ENCODE measurements around the gene ZNF541.
"Not testable (repeated sequence)": the region's sequence is repeated elsewhere in the genome, so short reads cannot be mapped to it uniquely, and the experiment has no call there.

Gene ZNF541

DNA sequence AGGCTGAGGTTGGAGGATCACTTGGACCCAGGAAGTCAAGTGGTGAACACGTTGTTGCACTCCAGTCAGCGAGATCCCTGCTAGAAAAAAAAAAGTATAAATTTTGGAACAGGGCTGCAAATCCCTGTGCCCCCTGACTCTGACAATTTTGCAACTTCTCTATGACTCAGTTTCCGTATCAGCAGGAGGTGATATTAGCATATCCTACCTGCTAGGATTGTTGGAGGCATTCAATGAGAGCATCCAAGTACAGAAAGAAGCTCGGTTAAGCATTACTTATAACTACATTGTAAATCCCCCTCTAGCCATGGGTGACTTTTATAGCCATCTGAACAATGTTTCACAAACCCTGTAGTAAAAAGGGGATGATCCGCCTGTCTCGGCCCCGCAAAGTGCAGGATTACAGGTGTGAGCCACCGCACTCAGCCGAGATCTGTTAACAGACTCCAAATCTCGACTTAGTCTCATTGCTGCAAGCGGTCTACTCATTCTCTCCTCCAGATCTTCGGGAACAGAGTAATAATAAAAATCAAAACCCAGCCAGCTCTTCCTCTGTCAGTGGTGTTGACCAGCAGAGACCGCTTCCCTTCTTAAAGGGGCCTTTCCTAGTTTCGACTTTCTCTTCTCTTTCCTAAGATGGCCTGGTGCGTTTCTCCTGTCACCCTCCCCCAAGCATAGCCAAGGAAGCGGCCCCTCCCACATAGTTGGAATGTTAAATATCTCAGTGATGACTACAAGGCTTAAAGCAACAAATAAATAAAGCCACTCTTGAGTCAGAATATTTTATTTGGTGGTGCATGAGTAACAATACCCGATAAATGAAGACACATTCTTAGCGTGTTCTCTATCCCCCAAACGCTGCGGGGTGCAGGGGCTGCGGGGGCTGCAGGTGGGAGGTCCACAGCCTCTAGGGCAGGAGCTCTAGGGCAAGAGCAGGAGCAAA lies 25.7 kb upstream of the ZNF541 start:
- DNase-seq: peak; percentile 79

DNA sequence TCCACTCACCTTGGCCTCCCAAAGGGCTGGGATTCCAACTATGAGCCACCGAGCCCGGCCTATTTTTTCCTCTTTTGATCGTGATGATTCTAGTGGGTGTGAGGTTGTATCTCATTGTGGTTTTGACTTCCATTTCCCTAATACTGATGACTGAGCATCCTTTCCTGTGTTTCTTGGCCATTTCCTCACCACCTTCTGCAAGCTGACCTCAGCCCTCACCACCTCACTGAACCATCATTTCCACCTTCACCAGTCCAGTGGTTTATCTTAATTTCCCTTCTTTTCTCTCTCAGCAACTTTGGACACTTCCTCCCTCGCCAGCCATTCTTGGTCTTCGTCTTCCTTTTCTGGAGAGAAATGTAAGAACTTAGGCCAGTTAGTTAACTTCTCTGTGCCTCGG lies 23.0 kb upstream of the ZNF541 start:
- no peak for DNase-seq

DNA sequence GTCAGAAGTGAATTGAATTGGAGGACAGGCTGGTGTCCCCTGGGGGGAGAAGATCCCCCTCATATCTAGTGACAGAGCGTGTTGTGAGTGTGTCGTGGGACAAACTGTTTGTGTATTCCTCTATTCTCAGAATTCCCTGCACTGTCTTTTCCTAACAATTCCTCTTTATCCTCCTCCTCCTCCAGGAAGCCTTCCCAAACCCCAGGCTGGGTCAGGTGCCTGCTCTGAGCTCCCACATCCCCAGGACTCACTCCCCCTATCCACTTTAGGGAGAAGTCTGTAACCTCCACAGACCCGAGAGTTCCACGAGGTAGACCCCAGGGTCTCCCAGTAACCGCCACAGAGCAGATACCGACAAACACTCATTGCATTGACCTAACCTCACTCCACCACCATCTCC lies 20.9 kb upstream of the ZNF541 start:
- no peak for DNase-seq

DNA sequence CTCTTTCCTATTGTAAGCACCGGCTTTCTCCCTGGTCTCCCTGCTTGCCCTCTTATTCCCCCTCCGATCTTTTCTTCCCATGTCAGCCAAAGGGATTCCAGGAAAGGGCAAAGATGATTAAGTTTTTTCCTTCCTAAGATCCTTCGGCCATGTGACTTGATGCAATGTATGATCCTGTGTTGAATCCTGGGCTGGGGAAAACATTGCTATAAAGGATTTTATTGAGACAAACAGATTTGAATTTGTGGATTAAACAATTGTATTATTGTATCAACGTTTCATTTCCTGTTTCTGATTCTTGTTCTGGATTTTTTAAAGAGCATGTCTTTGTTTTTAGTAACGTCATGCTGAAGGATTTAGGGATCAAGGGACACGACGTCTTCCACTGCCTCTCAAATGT lies 16.9 kb upstream of the ZNF541 start:
- no peak for DNase-seq

DNA sequence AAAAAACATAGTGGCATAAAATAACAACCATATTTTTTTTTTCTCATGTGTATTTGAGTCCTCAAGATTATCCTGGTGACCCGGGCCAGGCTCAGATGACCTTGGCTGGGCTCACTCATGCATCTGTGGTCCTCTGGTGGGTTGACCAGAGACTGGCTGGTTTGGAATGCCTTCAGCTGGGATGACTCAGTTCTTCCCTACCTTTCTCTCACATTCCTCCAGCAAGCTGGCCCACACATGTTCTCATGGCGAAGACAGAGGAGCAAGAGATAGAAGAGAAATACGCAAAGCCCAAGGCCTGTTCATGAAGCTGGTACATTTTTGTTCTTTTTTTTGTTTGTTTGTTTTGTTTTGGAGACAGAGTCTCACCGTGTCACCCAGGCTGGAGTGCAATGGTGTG lies 14.3 kb upstream of the ZNF541 start:
- no peak for DNase-seq

DNA sequence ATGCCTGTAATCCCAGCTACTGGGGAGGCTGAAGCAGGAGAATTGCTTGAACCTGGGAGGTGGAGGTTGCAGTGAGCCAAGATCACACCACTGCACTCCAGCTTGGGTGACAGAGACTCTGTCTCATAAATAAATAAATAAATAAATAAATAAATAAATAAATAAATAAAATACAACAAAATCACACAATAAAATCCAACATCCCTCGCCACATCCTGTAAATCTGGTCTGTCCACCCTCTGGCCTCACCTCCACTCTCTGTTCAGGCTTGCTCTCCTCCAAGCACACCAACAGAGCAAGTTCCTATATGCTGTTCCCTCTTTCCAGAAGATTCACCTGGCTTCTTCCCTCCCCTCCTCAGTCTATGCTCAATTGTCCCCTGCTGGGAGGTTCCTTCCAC lies 10.2 kb upstream of the ZNF541 start:
- DNase-seq: not testable (repeated sequence)

DNA sequence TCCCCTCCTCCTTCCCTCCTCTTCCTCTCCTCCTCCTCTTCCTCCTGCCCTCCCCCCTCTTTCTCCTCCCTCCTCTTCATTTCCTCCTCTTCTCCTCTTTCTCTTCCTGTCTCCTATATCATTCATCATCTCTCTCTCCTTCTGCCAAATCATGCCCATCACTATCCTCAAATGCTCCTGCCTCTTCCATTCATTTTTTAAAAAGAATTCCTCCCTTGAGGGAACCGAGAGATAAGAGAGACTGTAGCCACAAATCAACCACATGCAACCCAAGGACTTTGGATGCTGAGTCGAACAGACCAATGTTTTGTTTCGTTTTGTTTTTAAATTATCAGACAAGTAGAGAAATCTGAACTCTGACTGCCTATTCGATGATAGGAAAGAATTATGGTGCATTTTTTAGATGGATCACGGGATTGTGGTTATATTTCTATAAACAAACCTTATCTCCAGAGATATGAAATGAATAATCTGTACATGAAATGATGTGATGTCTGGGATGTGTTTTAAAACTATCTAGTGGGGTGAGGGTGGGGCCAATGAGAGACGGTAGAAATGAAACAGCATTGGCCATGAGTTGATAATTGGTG lies 9.5 kb upstream of the ZNF541 start:
- DNase-seq: no peak

DNA sequence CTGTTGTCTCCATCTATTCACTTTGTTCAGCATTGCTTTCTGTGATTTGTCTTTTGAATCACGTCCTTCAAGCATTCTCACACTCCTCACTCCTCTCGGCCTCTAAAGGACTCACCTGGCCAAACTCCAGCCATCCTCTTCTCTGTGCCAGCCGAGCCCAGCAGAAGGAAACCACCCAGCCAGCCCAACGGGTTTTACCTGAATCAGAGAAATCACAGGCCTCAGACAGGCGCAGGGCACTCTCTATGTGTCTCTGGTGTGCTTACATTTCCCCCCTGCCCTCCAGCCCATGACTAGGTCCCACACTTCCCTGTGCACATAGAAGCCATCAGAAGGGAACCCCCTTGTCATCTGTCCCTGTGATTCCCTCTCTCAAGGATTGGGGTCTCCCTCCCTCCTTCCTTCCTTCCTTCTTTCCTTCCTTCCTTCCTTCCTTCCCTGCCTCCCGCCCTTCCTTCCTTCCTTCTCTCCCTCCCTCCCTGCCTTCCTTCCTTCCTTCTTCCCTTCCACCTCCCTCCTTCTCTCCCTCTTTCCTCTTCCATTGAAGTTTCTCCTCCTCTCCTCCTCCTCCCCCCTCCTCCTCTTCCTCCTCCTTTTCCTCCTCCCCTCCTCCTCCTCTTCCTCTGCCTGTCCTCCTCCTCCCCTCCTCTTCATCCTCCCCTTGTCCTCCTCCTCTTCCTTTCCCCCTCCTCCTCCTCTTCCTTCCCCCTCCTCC lies 8.8 kb upstream of the ZNF541 start:
- no peak for DNase-seq

DNA sequence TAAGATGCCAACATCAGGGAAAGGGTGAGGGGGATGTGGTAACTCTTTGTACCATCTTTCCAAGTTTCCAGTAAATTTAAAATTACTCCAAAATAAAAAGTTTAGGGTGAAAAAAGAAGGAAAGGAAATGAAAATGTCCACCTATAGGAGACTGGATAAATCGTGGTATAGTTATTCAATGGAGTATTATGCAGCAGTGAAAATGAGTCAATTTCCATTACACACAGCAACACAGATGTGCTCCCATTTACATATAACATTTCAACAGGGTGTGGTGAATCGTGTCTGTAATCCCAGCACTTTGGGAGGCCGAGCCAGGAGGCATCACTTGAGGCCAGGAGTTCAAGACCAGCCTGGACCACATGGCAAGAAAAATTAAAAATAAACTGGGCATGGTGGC lies 7.4 kb upstream of the ZNF541 start:
- no peak for DNase-seq

DNA sequence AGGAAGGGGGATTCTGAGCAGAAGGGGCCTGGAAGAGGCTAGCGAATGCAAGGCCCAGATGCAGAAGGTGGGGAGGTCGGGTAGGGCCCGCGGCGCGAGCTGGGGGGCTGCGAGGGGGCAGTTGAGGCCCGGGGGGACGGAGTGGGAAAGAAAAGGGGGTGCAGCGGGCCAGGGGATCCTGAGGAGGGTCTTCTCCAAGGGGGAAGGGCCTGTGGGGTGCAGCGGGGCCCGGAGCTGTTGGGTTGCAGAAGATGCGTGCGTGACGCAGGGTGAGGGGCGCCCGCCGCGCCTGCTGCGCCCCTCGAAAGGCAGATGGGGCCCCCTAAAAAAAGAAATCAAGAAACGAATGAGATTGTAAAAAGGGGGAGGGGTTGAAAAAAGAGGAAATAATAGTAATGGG lies 313 bp downstream of the ZNF541 start:
- no peak for DNase-seq

DNA sequence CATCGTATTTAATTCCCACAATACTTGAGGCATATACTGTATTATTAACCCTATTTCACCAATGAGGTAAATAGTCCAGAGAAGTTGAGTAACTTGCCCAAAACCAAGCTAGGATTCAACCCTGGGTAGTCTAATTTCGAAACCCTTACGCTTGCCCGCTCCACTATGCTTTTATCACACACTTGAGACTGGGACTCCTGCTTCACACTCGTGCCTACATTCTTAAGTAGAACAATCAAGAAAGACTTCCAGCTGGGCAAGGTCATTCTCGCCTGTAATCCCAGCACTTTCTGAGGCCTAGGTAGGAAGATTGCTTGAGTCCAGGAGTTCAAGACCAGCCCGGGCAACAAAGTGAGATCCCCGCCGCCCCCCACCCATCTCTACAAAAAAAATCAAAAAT lies 3.6 kb downstream of the ZNF541 start:
- DNase-seq: no peak

DNA sequence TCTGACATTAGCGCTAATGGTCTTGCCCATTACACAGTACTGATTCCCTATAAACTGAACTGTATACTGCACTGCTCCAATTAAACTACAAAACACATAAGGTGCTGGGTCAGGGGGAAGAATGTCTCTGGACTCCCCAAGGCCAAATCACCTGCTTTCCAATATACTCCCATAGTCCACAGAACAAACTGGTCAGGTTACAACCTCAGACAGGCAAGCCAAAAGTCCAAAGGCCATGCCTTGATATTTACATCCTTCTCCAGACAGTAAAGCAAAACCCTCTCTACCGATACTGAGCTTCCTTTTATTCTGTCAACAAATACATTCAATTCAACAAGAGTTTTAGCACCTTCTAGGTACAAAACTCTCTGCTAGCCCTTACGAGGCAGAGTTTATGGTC lies 8.9 kb downstream of the ZNF541 start:
- no peak for DNase-seq

DNA sequence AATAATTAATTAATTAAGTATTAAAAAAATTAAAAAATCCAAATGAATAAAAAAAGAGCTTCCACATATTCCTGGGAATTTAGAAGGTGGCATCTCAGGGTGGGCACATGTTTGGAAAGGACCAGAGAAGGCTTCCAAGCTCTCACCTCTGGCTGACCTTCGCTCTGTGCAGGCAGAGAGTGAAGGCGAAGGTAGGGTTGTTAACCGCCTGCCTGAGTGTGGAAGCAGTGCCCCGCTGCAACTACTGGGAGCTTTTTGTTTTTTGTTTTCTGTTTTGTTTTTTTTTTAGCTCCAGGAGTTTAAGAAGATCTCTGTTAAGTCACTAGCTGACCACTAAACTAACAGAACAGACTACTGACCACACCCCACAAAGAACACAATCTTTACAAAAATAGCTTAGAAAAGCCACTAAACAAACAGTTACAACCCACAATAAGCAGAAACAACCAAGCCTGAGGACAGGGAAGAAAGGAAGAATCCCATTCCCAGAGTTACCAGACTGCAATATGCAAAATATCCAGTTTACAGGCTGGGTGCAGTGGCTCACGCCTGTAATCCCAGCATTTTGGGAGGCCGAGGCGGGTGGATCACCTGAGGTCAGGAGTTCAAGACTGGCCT lies 11.4 kb downstream of the ZNF541 start:
- no peak for DNase-seq

DNA sequence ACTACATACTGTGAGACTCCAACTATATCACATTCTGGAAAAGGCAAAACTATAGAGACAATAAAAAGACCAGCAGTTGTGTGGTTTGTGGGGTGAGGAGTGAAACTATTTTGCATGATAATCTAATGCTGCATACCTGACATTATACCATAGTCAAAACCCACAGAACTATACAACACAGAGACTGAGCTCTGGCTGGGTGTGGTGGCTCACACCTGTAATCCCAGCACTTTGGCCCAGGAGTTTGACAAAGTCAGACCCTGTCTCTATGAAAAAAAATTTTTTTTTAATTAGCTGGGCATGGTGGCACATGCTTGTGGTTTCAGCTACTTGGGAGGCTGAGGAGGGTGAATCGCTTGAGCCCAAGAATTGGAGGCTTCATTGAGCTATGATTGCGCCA lies 11.9 kb downstream of the ZNF541 start:
- DNase-seq: no peak

DNA sequence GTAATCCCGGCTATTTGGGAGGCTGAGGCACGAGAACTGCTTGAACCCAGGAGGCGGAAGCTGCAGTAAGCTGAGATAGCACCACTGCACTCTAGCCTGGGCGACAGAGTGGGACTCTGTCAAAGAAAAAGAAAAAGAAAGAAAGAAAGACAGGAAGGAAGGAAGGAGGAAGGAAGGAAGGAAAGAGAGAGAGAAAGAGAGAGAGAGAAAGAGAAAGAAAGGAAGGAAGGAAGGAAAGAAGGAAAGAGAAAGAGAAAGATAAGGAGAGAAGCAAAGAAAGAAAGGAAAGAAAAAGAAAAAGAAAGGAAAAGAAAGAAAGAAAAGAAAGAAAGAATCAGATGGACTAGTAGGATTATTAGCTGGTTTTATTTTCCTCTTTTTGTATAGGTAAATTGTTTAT lies 22.8 kb downstream of the ZNF541 start:
- DNase-seq: no peak

DNA sequence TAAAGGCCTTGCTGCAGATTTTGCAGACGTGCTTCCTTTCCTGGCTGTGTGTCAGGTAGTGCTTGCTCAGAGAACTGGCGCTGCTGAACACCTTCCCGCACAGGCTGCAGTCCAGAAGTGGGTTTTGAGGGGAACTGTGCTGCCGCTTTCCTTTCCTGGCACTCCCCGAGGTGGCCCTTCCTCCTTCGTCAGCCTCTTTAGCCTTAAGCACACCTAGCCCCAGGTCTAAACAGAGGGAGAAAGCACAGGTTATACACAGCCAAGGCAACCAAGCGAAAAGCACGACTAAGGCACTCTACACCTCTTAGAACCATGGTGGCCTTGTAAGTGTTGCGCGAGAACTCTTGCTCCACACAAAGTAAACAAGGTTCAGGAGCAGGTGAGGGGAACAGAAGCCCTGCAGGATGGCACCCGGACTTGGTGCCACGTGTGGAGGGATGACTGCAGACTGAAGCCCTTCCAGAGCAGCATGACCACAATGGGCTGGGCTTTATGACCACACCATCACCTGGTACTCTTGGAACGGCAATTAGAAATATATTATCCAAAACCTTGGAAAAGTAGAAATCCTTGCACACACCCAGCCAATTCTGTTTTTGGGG lies 23.6 kb downstream of the ZNF541 start:
- DNase-seq: no peak

DNA sequence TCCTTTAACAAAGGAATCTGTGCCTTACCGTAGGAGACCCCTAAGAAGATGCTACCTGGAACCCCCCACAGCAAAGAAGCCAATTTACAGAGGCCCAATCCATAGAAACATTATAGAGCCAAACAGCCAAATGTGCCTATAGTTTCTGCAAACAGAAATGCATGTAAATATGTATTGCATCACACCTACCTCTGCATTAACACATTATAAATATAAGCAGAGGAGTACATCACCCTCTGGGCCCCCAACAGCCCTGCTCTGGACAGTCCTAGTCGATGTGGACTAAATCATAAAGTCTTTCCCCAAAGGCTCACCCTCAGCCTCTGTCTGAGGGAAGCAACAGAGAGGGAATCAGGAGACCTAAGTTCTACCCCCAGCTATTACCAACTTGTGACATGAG lies 25.7 kb downstream of the ZNF541 start:
- no peak for DNase-seq

DNA sequence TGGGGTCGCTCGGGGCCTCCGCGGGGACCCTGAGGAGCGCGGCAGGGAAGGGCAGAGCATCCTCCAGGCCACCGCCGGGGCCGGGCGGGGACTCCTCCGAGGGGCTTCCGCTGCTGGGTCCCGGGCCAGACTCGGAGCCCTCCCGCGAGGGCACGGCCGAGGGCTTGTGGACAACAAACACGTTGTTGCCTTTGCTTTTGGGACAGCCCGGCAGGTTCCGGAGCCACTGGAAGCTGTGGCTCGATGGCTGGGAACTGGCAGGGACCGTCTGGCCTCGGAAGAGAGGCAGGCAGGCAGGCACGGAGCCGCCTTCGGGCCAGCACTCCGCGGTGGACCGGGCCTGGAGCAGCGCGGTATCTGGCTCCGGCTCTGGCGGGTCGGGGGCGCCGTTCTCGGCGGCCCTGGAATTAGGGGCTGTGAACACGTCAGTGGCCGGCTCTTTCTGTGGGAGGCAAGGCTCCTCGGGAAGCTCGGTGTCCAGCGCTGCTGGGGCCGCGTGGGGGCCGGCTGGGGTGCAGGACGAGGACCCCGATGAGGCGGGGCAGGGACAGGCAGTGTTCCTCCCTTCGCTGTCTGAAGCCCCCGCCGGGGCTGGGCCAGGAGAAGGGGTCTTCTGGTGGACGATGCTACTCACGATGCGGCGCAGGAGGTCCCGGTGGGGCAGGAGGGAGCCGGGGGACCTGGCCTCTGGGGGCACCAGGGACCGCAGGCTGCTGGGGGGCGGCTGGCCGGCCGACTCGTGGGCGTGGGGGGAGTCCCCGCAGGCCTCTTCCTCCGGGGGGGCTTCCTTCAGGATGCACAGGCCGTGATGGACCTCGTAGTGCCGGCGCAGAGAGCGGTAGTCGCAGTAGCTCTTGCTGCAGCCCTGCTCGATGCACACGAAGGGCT lies 27.6 kb downstream of the ZNF541 start:
- DNase-seq: no peak

DNA sequence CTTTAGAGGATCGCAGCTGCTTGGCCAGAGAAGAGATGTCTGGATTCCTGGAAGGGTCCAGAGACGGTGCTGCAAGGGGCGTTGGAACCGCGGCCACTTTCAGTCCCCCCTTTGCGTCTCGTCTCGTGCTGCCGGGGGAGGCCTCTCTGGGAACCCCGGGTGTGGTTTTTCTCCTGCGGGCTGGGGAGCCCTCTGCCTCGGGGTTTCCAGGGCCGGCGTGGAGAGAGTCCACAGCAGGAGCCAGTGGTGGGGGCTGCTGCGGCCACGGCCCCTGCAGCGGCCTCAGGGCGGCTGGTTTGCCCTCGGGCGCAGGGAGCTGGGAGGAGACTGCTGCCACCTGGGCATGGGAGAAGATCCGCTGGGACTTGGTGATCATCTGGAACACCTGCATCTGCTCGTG lies 28.5 kb downstream of the ZNF541 start:
- no peak for DNase-seq

DNA sequence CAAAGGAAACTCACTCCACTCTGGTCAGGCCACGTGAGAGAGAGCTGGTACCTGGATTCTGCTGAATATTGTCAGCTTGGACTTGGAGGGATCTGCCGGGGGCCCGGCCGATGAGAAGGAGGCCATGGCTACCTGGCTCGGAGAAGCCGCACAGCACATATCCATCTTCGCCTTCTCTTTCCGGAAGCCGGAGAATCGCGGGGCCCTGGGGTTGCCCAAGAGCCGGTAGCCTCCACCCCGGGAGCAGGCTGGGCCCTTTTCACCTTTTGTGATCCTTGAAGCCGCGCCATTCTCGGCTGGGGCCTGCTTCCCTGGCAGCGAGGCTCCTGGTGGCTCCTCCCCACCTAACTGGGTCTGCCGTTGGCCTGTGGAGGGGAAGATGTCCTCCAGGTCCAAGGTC lies 28.9 kb downstream of the ZNF541 start:
- no peak for DNase-seq

DNA sequence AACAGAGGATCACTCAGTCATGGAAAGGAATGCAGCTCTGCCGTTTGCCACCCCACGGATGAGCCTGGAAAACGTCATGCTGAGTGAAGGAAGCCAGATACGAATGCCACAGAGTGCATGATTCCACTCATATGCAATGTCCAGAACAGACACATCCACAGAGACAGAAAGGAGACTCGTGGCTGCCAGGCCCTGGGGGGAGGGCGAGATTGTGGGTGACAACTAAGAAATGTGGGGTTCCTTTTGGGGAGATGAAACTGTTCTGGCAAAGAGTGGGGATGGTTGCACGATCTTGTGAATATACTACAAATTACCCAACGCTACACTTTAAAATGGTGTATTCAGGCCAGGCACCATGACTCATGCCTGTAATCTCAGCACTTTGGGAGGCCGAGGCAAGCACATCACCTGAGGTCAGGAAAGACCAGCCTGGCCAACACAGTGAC lies 30.9 kb downstream of the ZNF541 start:
- DNase-seq: no peak

DNA sequence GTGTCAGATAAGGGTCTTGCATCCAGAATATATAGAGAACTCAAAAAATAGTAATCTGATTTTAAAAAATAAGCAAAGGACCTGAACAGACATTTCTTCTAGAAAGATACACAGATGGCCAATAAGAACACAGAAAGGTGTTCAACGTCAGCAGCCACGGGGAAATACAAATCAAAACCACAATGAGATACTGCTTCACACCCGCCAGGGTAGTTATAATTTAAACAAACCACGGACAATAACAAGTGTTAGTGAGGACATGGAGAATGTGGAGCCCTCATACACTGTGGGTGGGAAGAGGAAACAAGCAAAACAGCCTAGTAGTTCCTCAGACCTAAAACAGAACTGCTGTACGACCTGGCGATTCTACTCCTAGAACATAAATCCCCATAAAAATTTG lies 31.4 kb downstream of the ZNF541 start:
- no peak for DNase-seq

All from T1000 (cell line).